ENCODE measurements around the gene CXCR6.

CXCR6 gene

GRCh38 chr3:45969953-45970352, 26.7 kb downstream of the CXCR6 start:
- DNase-seq: no peak

GRCh38 chr3:45972534-45973402, 29.5 kb downstream of the CXCR6 start:
- DNase-seq: no peak

GRCh38 chr3:45974686-45975085, 31.4 kb downstream of the CXCR6 start:
- no peak for DNase-seq

GRCh38 chr3:45975686-45976085, 32.4 kb downstream of the CXCR6 start:
- no peak for DNase-seq

- DNase-seq: no peak
Observed at GRCh38 chr3:45976191-45977091, 33.2 kb downstream of the CXCR6 start.

- no peak for DNase-seq
Observed at GRCh38 chr3:45978006-45978761, 34.9 kb downstream of the CXCR6 start.

- no peak for DNase-seq
Observed at GRCh38 chr3:45979378-45979777, 36.1 kb downstream of the CXCR6 start.

GRCh38 chr3:45980229-45980813, 37.1 kb downstream of the CXCR6 start:
- no peak for DNase-seq

- no peak for DNase-seq
Observed at GRCh38 chr3:45980819-45981218, 37.6 kb downstream of the CXCR6 start.

- no peak for DNase-seq
Observed at GRCh38 chr3:45981346-45982074, 38.2 kb downstream of the CXCR6 start.

- DNase-seq: no peak
Observed at GRCh38 chr3:45983770-45984169, 40.5 kb downstream of the CXCR6 start.

- no peak for DNase-seq
Observed at GRCh38 chr3:45984331-45985312, 41.4 kb downstream of the CXCR6 start.

GRCh38 chr3:45985532-45986302, 42.5 kb downstream of the CXCR6 start:
- no peak for DNase-seq

- no peak for DNase-seq
Observed at GRCh38 chr3:45986303-45986982, 43.2 kb downstream of the CXCR6 start.

GRCh38 chr3:45987368-45988291, 44.4 kb downstream of the CXCR6 start:
- no peak for DNase-seq

GRCh38 chr3:45988362-45988761, 45.1 kb downstream of the CXCR6 start:
- DNase-seq: no peak

- no peak for DNase-seq
Observed at GRCh38 chr3:45988804-45989203, 45.5 kb downstream of the CXCR6 start.

- no peak for DNase-seq
Observed at GRCh38 chr3:45990181-45990580, 46.9 kb downstream of the CXCR6 start.

Data from activated CD8-positive, alpha-beta memory T cell treated with anti-CD3 and anti-CD28 coated beads, Interleukin-2, amount 50 U/mL, for 48 hours (primary cell).